DMS53 treated with DMSO at 0.1 percent for 48 hours (cell line): ENCODE results near the gene PPP1R10.

Experiments
- DNase-seq: peaks from one replicate; lab custom pipeline; 2025; ENCODE audit not compliant: unreplicated experiment; lab: John Stamatoyannopoulos, UW

Gene PPP1R10

DNA sequence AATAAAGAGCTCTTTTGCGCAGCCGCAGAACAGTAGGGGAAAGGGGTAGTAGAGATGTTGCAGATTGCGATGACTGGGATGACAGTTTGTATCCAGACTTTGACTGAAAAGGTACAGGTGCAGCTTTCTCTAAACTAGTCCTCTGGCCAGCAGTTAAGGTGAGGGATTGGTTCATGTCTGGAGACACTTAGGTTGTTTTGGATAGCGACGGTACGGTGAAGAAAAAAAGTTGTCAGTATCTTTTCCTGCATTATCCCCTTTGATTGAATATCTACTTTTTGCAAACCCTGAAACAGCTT lies 59.4 kb downstream of the PPP1R10 start:
- no peak for DNase-seq

DNA sequence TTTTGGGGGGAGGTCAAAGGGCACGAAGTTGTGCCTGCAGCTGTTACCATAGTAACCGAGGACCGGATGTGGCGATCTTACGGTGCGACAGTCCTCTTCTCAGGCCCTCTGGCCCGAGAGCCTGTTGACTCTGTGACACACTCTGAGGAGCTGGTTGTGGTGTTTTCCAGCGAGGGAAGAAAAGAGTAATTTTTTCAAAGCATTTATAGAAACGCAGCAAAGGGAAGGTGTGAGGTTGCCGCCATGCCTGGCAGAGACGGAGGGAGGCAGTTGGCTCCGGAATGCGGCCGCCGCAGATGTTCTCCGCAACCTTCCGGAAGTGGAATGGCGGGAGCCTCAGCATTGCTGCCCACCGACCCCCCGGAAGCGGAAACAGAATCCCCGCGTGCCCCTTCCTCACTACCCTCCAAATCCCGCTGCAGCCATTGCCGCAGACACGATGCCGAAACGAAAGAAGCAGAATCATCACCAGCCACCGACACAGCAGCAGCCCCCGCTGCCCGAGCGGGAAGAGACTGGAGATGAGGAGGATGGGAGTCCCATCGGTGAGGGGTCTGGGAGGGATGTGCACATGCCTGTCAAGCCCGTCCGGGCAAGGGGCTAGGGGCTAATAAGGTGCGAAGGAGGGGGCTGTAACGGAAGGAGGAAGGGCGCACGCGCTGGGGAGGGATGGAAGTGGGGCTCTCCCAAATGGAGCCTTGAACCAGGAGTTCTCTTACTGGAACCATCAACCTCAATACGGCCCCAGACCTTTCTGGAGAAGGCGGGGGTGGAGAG lies 59.9 kb downstream of the PPP1R10 start, which contains the start of gene PRR3:
PRR3 (plus strand) TSS at position 390 of the 777 bp plus-strand sequence; CDS start at position 440, 50 bp downstream.
- peak; percentile 91 for DNase-seq

DNA sequence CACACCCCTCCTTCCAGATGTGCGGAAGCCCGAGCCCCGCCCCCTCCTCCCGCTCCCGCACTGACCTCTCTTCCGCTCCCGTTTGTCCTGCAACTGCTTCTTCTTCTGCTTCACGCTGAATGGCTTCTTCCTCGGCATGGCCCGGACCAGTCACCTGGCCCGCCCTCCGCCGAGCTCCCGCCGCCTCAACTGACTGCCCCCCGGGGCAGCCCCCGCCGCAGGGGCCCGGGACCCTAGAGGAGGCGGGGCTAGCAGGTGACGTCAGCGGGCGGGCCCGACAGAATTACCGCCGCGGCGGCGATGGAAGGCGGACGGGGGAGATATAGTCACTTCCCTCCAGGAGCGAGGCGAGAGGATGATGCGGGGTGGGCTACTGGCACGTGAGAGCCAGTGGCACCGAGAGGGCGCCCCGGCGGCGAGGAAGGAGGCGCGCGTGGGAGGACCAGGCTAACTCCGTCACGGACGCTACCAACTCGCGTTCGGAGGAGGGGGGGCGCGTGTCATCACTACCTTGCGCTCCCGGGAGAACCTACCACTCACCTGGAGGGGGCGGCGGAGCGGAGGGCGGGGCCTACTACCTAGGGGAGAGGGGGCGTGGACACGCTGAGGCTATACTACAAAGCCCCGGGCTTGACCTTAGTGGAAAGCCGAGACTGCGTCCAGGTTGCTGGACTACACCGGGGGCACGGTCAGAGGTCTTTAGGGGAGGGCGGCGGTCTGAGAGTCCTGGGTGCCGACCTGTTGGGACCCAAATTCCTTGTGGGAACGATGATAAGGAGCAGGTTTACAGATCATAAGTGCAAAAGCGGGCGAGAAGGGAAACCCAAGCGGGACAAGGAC lies 60.8 kb downstream of the PPP1R10 start, which contains the start of gene GNL1:
GNL1 (minus strand) TSS at position 424 of the 840 bp plus-strand sequence; CDS start at position 138, 286 bp downstream.
- peak; percentile 91 for DNase-seq

DNA sequence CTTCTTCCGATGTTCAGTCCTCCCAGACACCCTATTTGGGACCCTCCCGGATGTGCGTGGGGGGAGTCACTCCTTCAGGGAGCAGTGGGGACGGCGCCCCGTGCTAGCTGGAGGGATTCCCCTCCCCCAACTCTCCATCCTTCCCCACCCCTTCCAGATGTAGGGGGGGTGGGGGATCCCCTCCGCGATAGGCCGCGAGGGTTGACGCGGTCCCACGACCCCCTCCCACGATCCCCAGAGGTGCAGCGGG lies 61.3 kb downstream of the PPP1R10 start:
- DNase-seq, result no peak

DNA sequence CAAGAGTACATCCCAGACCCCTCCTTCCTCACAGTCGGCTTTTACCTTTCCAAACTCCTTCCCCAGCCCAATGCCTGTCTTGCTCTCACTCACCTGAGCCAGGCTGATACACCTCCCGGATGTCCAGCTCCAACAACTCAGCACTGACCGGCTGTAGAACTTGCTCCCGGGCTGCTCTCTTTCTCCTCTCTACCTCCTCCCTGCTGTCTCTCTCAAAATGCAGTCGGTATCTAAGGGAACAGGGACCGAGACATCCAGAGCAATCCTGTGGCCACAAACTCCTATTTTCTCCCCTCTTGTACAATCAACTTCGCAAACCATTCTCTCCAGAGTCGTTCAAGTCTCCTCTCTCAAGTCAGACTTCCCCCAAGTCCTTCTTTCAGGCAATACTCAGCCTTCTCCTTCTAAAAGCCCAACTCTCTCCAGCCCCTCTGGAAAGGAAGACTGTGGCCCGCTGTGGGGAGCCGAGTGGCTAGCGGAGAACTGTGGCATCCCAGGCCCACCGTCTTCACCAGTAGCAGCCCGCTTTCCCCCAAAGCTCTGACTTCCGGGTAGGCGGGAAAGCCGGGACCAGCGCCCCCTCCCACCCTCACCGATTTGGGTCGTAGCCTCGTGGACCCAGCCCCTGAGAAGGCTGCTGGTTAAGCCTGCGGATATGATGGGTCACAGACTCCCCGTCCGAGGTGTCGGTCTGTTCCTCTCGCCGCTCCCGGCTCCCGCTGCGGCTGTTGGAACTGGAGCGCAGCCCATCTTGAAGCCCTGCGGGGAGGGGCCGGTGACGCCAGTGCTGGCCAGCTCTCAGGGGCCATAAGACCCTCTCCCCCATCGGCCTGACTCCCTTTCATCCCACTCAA lies 61.9 kb downstream of the PPP1R10 start:
- DNase-seq, result no peak

DNA sequence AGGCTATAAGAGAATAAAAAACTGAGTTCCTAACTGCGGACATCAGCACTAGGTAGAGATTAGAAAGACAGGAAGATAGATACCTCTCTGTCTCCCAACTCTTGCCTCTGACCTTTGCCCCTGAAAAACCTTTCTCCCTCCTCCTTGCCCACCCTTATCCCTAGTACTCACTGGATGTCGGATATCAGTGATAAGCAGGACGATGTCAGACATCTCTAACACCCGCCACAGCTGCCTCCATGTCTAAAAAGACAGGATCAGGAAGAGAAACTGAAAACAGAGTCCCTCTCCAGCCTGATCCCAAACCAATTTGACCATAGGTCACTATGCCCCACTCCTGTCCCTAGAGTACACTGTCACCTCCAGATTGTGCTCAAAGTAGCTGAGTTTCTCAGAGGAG lies 62.6 kb downstream of the PPP1R10 start:
- DNase-seq, result no peak
